ENCODE measurements around the gene STXBP6. TPM values are rescaled to one million over a fixed set of nuclear protein-coding genes. Genes with fewer than 3 reads are reported as not detected.

Gene STXBP6
- total and polyA plus RNA-seq, 2 of the 13 experiments (the other 11 are each of a cell fraction or from before 2014, with no cell fraction given) = 35.3 to 42.8 TPM

DNA sequence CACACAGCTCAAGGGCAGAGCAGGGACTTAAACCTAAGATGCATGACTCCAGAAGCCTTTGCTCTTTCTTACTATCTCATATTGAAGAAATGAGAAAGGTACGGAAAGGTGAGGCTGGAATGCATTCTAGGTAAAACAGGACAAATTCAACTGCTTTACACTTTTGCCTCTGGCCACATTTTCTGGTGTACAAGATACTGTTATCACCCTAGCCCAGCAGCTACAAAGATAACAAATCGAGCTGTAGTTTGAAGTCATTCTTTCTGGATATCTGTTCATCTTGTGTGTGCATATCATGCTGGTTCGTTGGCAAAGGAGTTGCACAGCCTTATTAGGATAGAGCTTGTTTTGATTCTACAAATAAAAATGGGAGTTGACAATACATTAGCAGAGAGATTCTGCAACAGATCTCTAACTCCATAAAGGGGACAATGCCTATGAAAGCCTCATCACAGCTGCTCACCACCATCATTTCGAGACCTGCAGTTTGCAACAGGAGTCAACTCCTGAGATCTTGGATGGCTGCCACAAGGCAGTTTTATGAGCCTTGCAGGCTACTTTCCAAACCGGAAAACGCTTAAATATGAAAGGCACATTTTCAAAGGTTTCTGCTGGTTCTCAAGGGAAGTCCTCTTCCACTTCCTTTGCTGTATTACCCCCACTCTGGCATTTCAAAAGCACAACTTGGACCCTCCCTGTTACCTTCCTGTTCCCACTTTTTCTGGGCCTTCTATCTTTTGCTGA lies 64.9 kb downstream of the STXBP6 start:
- Histone ChIP-seq H3K4me2 (ENCODE audit: low read depth, low read length) (no peak overlapping the region), H3K9me3 (ENCODE audit: low read length) (no peaks in the 10 kb centered on the region), H4K20me1 (ENCODE audit: insufficient read depth, low read length) (no peaks in the 10 kb centered on the region), H2AFZ (ENCODE audit: low read length) (no peak overlapping the region), H3K27me3 (ENCODE audit: control insufficient read depth in 1 of 2, insufficient read depth in 2 of 2, low read length in 2 of 2) (no peaks in the 10 kb centered on the region), H3K36me3 (replicated peaks in 1 of 2; ENCODE audit: control insufficient read depth in 1 of 2, insufficient read depth in 2 of 2, low read length in 2 of 2) (peaks cover 0 to 4% of the 10 kb centered on the region in 2 experiments; a peak in 1 of 5 replicates), H3K27ac (ENCODE audit: extremely low read length, insufficient read depth, low read length) (no peak overlapping the region), H3K4me3 (replicated peaks in 1 of 3; ENCODE audit: insufficient read depth in 1 of 3, low read depth in 2 of 3, low read length in 3 of 3) (no peak overlapping the region), H3K9ac (ENCODE audit: insufficient read depth, low read depth, low read length) (no peak overlapping the region), H3K4me1 (ENCODE audit: insufficient read depth, low read length) (peaks cover 44% of the 10 kb centered on the region), H3K79me2 (ENCODE audit: insufficient read depth, low read length) (no peaks in the 10 kb centered on the region)
- ChIA-PET CTCF (ENCODE audit: low intra/inter-chr PET ratio, low total read pairs) (no interaction called here), POLR2A (interaction anchor here (1.7 kb wide), 1 partner anchor 167 kb away, joined by 3 read pairs; no protein-coding TSS in a partner anchor)
- WGBS (ENCODE audit: low lambda C conversion rate) = 78% methylated on average over 6 of the region's 6 CpGs
- ATAC-seq (no peak), FAIRE-seq (no peak), DNase-seq (ENCODE audit: low spot score) (no peak)
- TF ChIP-seq, protein P1, sequence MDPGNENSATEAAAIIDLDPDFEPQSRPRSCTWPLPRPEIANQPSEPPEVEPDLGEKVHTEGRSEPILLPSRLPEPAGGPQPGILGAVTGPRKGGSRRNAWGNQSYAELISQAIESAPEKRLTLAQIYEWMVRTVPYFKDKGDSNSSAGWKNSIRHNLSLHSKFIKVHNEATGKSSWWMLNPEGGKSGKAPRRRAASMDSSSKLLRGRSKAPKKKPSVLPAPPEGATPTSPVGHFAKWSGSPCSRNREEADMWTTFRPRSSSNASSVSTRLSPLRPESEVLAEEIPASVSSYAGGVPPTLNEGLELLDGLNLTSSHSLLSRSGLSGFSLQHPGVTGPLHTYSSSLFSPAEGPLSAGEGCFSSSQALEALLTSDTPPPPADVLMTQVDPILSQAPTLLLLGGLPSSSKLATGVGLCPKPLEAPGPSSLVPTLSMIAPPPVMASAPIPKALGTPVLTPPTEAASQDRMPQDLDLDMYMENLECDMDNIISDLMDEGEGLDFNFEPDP (CRISPR knock-in tag; conservative IDR thresholded peaks at IDR 0.05) = 0 out of 2 replicates have a peak, but pooled peaks have one; percentile 92
- TF ChIP-seq DMAP1 (CRISPR knock-in tag; IDR thresholded peaks at IDR 0.05) = no peak
- TF ChIP-seq ZNF773 (CRISPR knock-in tag; IDR thresholded peaks at IDR 0.05; ENCODE audit: borderline replicate concordance) = 0 out of 2 replicates have a peak, but pooled peaks have one; percentile 22
- in situ Hi-C loops (cut with HindIII; ENCODE audit: extremely low pct_ligation_motif_present, low pct_unique_long_range_greater_than_20kb) (no loop called here), intact Hi-C loops (cut with micrococcal nuclease; ENCODE audit: unreplicated experiment) (no loop called here)
- no TSS peak for BruUV-seq (replicated peaks)

DNA sequence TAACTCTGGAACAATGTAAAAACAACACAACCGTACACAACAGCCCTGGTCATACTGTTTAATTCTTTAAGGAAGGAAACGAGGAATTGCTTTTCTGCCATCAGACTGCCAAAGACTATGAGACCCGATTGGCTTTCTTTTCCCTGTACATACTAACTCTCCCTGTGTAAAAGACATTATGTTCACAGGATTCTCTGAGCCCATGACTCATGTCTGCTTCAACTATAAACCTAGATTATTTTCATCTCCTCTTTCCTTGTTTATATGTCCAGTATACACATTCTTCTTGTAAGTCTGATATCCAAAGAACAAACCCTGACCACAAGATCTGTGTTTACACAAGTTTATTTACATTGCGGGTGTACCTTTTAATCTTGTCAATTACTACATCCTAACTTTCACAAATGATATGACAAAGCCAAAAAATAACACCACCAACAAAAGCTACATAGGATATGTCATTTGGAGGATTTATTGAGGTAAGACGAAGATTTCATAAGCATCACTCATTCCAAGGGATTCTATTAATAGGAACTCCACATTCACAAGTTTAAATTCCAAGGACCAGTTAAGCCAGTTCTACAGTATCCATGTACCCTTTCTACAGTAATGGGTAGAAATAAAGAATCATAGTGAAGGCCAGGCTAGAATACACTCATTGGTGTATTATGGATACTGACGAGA lies 67.3 kb downstream of the STXBP6 start:
- 0 out of 5 replicates have a peak, but pooled peaks cover 0 to 2% of the 10 kb centered on the region in 2 experiments for H3K36me3 ChIP-seq (replicated peaks in 1 of 2; ENCODE audit: control insufficient read depth in 1 of 2, insufficient read depth in 2 of 2, low read length in 2 of 2)
- peak; percentile 64 for ATAC-seq
- no peak overlapping the region for H3K4me3 ChIP-seq (replicated peaks in 1 of 3; ENCODE audit: insufficient read depth in 1 of 3, low read depth in 2 of 3, low read length in 3 of 3)
- CTCF ChIA-PET (ENCODE audit: low intra/inter-chr PET ratio, low total read pairs) = no interaction called here
- H3K9me3 ChIP-seq (ENCODE audit: low read length) = no peaks in the 10 kb centered on the region
- no peaks in the 10 kb centered on the region for H3K27me3 ChIP-seq (ENCODE audit: control insufficient read depth in 1 of 2, insufficient read depth in 2 of 2, low read length in 2 of 2)
- POLR2A ChIA-PET = interaction anchor here (2.5 kb wide), 1 partner anchor 143 kb away, joined by 7 read pairs; no protein-coding TSS in a partner anchor
- FAIRE-seq = peak; percentile 42
- peak overlapping the region; percentile 0 for H3K27ac ChIP-seq (ENCODE audit: extremely low read length, insufficient read depth, low read length)
- no peaks in the 10 kb centered on the region for H4K20me1 ChIP-seq (ENCODE audit: insufficient read depth, low read length)
- H3K4me2 ChIP-seq (ENCODE audit: low read depth, low read length) = no peak overlapping the region; the same call in 1 of the 2 replicates
- peaks cover 60% of the 10 kb centered on the region for H3K4me1 ChIP-seq (ENCODE audit: insufficient read depth, low read length)
- in situ Hi-C loops (cut with HindIII; ENCODE audit: extremely low pct_ligation_motif_present, low pct_unique_long_range_greater_than_20kb) = no loop called here
- no peaks in the 10 kb centered on the region for H3K79me2 ChIP-seq (ENCODE audit: insufficient read depth, low read length)
- no peak overlapping the region for H2AFZ ChIP-seq (ENCODE audit: low read length)
- 62% methylated on average over 6 of the region's 6 CpGs for WGBS (ENCODE audit: low lambda C conversion rate)
- BruUV-seq (replicated peaks) = no TSS peak
- intact Hi-C loops (cut with micrococcal nuclease; ENCODE audit: unreplicated experiment) = loop anchor here (1.0 to 2.0 kb wide), 4 partner anchors 22 to 143 kb away; partner anchors contain the start of gene STXBP6
- H3K9ac ChIP-seq (ENCODE audit: insufficient read depth, low read depth, low read length) = no peak overlapping the region
- peak; percentile 94 for DNase-seq (ENCODE audit: low spot score)
- TF ChIP-seq HNF4A (CRISPR knock-in tag; IDR thresholded peaks at IDR 0.05) (peak; percentile 60), RARA (CRISPR knock-in tag; IDR thresholded peaks at IDR 0.05) (peak; percentile 34; the same call in 1 of the 2 replicates), ZNF3 (CRISPR knock-in tag; IDR thresholded peaks at IDR 0.05) (no peak; the same call in 1 of the 2 replicates), ZNF616 (CRISPR knock-in tag; IDR thresholded peaks at IDR 0.05; ENCODE audit: low read depth) (no peak), KAT8 (CRISPR knock-in tag; IDR thresholded peaks at IDR 0.05) (no peak), ZBTB1 (CRISPR knock-in tag; IDR thresholded peaks at IDR 0.05; ENCODE audit: borderline replicate concordance) (no peak)
- TF ChIP-seq, protein P2, sequence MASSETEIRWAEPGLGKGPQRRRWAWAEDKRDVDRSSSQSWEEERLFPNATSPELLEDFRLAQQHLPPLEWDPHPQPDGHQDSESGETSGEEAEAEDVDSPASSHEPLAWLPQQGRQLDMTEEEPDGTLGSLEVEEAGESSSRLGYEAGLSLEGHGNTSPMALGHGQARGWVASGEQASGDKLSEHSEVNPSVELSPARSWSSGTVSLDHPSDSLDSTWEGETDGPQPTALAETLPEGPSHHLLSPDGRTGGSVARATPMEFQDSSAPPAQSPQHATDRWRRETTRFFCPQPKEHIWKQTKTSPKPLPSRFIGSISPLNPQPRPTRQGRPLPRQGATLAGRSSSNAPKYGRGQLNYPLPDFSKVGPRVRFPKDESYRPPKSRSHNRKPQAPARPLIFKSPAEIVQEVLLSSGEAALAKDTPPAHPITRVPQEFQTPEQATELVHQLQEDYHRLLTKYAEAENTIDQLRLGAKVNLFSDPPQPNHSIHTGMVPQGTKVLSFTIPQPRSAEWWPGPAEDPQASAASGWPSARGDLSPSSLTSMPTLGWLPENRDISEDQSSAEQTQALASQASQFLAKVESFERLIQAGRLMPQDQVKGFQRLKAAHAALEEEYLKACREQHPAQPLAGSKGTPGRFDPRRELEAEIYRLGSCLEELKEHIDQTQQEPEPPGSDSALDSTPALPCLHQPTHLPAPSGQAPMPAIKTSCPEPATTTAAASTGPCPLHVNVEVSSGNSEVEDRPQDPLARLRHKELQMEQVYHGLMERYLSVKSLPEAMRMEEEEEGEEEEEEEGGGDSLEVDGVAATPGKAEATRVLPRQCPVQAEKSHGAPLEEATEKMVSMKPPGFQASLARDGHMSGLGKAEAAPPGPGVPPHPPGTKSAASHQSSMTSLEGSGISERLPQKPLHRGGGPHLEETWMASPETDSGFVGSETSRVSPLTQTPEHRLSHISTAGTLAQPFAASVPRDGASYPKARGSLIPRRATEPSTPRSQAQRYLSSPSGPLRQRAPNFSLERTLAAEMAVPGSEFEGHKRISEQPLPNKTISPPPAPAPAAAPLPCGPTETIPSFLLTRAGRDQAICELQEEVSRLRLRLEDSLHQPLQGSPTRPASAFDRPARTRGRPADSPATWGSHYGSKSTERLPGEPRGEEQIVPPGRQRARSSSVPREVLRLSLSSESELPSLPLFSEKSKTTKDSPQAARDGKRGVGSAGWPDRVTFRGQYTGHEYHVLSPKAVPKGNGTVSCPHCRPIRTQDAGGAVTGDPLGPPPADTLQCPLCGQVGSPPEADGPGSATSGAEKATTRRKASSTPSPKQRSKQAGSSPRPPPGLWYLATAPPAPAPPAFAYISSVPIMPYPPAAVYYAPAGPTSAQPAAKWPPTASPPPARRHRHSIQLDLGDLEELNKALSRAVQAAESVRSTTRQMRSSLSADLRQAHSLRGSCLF (CRISPR knock-in tag; IDR thresholded peaks at IDR 0.05; ENCODE audit: borderline replicate concordance) = no peak

All from HepG2 (cell line).